Measurements from ENCODE around the gene KLHL11.
A peak's percentile ranks its signal among the peaks of the same experiment; 100 is the strongest.

KLHL11 gene

DNA sequence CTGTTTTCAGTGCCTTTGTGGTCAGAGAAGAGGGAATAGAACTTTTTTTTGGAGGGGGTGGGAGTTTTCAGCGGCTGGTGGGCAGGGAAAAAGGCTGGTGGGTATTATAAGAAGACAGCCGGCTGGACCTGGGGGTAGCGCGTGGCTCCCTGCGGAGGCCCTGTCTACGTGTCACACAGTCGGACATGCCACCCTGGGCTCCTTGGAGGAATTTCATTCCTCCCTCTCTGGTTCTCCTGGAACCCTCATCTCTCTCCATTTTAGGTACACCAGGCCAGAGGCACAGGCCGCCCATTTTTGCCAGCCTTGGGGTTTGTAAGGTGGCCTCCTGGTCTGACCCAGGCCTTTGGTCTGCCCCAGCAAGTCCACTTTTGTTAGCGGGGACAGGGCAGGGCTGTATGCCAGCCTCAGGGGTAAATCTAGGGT, 51.5 kb downstream of the KLHL11 start:
- TF ChIP-seq, protein P1, sequence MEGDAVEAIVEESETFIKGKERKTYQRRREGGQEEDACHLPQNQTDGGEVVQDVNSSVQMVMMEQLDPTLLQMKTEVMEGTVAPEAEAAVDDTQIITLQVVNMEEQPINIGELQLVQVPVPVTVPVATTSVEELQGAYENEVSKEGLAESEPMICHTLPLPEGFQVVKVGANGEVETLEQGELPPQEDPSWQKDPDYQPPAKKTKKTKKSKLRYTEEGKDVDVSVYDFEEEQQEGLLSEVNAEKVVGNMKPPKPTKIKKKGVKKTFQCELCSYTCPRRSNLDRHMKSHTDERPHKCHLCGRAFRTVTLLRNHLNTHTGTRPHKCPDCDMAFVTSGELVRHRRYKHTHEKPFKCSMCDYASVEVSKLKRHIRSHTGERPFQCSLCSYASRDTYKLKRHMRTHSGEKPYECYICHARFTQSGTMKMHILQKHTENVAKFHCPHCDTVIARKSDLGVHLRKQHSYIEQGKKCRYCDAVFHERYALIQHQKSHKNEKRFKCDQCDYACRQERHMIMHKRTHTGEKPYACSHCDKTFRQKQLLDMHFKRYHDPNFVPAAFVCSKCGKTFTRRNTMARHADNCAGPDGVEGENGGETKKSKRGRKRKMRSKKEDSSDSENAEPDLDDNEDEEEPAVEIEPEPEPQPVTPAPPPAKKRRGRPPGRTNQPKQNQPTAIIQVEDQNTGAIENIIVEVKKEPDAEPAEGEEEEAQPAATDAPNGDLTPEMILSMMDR (IDR thresholded peaks at IDR 0.05): no peak
- H3K4me3 ChIP-seq: peak overlapping the region; percentile 59 to 84
- peaks cover 0 to 7% (median 0%) of the 10 kb centered on the region in 3 donors for H3K36me3 ChIP-seq
- DNase-seq: no peak
- intact Hi-C loops (cut with DNase I; ENCODE audit: low total_unique reads): loop anchor here (2.0 to 10.0 kb wide), 2 partner anchors 23 to 51 kb away; partner anchors contain the start of genes KLHL10, KLHL11 and NT5C3B
- H3K27ac ChIP-seq: peak overlapping the region; percentile 78 to 80
- H3K4me1 ChIP-seq: peaks cover 0 to 40% (median 31%) of the 10 kb centered on the region in 4 donors
- H3K27me3 ChIP-seq: no peaks in the 10 kb centered on the region
- H3K9me3 ChIP-seq: no peaks in the 10 kb centered on the region

DNA sequence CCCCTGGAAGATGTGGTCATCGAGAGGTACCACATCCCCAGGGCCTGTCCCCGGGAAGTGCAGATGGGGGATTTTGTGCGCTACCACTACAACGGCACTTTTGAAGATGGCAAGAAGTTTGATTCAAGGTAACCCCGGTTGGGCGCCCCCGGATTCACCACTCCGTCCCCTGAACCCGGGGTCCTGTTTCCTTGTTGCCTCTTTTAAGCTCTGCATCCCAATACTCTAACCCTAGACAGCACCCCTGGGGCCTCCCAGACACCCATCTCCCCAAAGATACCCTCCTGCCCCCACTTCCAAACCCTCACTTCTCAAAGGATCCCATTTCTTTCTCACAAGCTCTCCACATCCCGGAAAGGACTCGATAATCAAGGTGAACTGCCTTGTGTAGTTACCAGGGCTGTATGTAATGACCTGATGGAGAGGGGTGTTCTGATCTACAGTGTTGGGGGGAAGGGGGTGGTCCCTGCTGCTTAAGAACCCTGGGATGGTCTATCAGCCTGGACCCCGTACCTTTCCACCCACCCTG, 52.0 kb downstream of the KLHL11 start:
- DNase-seq: no peak
- H3K4me3 ChIP-seq: peak overlapping the region; percentile 59 to 84

DNA sequence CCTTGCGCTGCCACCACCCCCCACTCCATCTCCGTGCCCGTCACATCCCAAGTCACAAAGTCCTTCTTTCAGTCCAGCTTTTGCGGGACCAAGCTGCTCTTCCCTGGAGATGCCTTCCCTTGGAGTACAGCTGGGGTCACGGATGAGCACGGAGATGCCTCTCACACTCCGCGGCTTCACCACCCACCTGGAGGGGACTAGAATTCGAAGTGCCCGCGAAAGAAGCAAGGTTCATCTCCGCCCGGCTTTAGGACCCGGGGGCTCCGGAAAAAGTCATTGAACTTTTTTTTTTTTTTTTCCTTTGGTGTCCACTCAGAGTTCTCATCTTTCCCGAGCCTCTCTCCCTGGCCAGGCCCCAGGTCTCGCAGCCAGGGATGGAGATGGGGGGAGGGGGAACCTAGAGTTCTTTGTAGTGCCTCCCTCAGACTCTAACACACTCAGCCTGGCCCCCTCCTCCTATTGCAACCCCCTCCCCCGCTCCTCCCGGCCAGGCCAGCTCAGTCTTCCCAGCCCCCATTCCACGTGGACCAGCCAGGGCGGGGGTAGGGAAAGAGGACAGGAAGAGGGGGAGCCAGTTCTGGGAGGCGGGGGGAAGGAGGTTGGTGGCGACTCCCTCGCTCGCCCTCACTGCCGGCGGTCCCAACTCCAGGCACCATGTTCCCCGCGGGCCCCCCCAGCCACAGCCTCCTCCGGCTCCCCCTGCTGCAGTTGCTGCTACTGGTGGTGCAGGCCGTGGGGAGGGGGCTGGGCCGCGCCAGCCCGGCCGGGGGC, 52.7 kb downstream of the KLHL11 start, which contains the start of gene FKBP10:
FKBP10 (plus strand) TSS at position 624 of the 771 bp plus-strand sequence; CDS start at position 655, 31 bp downstream.
- no peaks in the 10 kb centered on the region for H3K27me3 ChIP-seq
- H3K9me3 ChIP-seq: no peaks in the 10 kb centered on the region
- H3K27ac ChIP-seq: peak within 1 kb of the TSS; percentile 78 to 80
- peaks cover 0 to 6% (median 0%) of the 10 kb centered on the region in 3 donors for H3K36me3 ChIP-seq
- TF ChIP-seq, protein P1 (IDR thresholded peaks at IDR 0.05): no peak
- intact Hi-C loops (cut with DNase I; ENCODE audit: low total_unique reads): loop anchor here (2.0 to 10.0 kb wide), 2 partner anchors 24 to 52 kb away; partner anchors contain the start of genes KLHL10, KLHL11 and NT5C3B
- peak; percentile 73 to 88 for DNase-seq
- H3K4me1 ChIP-seq: peaks cover 0 to 40% (median 31%) of the 10 kb centered on the region in 4 donors
- H3K4me3 ChIP-seq: peak within 1 kb of the TSS; percentile 59 to 84

More for the DNA sequence above, 52.0 kb downstream of the KLHL11 start:
- Histone ChIP-seq H3K27ac (peak overlapping the region; percentile 78 to 80), H3K4me1 (peaks cover 0 to 40% (median 31%) of the 10 kb centered on the region in 4 donors), H3K36me3 (peaks cover 0 to 7% (median 0%) of the 10 kb centered on the region in 3 donors), H3K27me3 (no peaks in the 10 kb centered on the region), H3K9me3 (no peaks in the 10 kb centered on the region)
- intact Hi-C loops (cut with DNase I; ENCODE audit: low total_unique reads): loop anchor here (2.0 to 10.0 kb wide), 2 partner anchors 24 to 52 kb away; partner anchors contain the start of genes KLHL10, KLHL11 and NT5C3B
- TF ChIP-seq, protein P1 (IDR thresholded peaks at IDR 0.05): no peak

DNA sequence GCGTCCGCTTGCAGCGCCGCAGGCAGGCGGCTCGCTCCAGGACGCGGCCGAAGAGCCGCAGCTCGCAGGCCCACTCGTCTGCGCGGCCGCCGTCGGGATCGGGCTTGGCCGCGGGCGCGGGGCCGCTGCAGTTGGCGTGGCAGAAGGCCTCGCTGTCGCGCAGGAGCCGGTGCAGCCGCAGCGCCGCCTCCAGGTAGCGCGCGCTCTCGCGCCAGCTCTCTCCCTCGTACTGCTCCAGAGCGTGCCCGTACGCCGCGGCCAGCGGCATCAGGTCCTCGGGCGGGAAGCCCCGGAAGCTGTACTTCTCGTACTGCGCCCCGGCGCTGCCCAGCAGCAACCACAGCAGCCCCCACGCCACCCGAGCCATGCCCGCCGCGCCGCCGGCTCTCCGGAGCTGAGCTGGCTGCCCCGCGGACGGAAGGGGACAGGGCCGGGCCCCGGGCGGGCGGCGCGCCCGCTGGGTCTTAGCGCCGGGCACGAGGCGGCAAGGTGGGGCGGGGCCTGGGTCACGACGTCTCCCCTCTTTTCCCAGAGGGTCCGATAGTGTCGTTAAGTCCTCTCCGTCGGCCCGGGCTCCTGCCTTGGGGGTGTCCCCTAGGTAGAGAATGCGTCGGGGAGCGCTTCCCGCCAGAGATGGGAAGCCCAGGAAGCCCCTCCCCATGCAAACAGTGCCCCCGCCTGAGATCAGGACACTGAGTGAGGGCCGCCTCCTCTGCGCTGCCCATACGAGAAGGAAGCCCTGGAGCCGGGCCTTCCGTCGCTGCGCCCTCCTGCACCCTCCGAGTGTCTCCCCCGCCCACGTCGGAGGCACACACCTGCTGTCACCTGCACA, 53.5 kb downstream of the KLHL11 start, which contains the start of gene P3H4:
P3H4 (minus strand) TSS at position 401 of the 832 bp plus-strand sequence; CDS start at position 367, 34 bp downstream.
- peak within 1 kb of the TSS; percentile 78 to 80 for H3K27ac ChIP-seq
- intact Hi-C loops (cut with DNase I; ENCODE audit: low total_unique reads): loop anchor here (2.0 to 10.0 kb wide), 2 partner anchors 25 to 53 kb away; partner anchors contain the start of genes KLHL10, KLHL11 and NT5C3B
- H3K4me3 ChIP-seq: peak within 1 kb of the TSS; percentile 59 to 84
- no peaks in the 10 kb centered on the region for H3K9me3 ChIP-seq
- DNase-seq: peak; percentile 72 to 88
- no peaks in the 10 kb centered on the region for H3K27me3 ChIP-seq
- H3K36me3 ChIP-seq: peaks cover 0 to 13% (median under 1%) of the 10 kb centered on the region in 3 donors
- H3K4me1 ChIP-seq: peaks cover 0 to 40% (median 31%) of the 10 kb centered on the region in 4 donors
- TF ChIP-seq, protein P1 (IDR thresholded peaks at IDR 0.05): peak; percentile 62 to 77
